Measurements from ENCODE around the gene MGST2.

MGST2 gene

DNA sequence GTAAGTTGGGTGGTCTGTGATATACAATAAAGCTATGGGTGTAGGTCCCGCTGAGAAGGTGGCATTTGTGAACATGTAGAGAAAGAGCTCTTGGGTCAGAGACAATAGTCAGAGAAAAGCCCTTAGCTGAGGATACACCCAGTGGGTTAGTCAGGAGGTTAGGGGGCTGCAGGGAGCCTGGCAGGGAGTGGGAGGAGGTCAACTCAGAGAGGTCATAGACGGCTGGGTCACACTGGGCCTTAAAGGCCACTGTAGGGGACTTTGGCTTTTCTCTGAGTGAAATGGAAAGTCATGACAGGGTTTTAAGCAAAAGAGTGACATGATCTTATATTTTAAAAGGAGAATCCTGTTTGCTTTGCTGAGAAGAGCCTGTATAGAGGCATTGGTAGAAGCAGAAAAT, 16.7 kb downstream of the MGST2 start:
- Histone ChIP-seq H3K27me3 (ENCODE audit: control insufficient read depth in 5 of 5, insufficient read depth in 4 of 5, low read length in 5 of 5) (no peaks in the 10 kb centered on the region), H3K36me3 (ENCODE audit: control insufficient read depth in 5 of 5, insufficient read depth in 5 of 5, low read length in 5 of 5) (peaks cover 17 to 29% (median 21%) of the 10 kb centered on the region in 5 donors), H3K9ac (ENCODE audit: low read length in 5 of 5) (no peak overlapping the region), H3K4me3 (ENCODE audit: low read depth in 1 of 5, low read length in 5 of 5) (no peak overlapping the region), H3K27ac (ENCODE audit: low read depth, low read length) (no peak overlapping the region), H3K4me1 (ENCODE audit: control insufficient read depth in 5 of 5, insufficient read depth in 5 of 5, low read length in 5 of 5) (peaks cover 0 to 16% (median 3%) of the 10 kb centered on the region in 5 donors), H3K9me3 (ENCODE audit: control insufficient read depth in 5 of 5, low read length in 5 of 5) (no peaks in the 10 kb centered on the region)

GRCh38 chr4:139682741-139683151, 17.1 kb downstream of the MGST2 start:
- H3K4me1 ChIP-seq (ENCODE audit: control insufficient read depth in 5 of 5, insufficient read depth in 5 of 5, low read length in 5 of 5), result peaks cover 0 to 16% (median 3%) of the 10 kb centered on the region in 5 donors
- no peak overlapping the region for H3K27ac ChIP-seq (ENCODE audit: low read depth, low read length)
- H3K9me3 ChIP-seq (ENCODE audit: control insufficient read depth in 5 of 5, low read length in 5 of 5), result no peaks in the 10 kb centered on the region
- peaks cover 17 to 29% (median 21%) of the 10 kb centered on the region in 5 donors for H3K36me3 ChIP-seq (ENCODE audit: control insufficient read depth in 5 of 5, insufficient read depth in 5 of 5, low read length in 5 of 5)
- no peaks in the 10 kb centered on the region for H3K27me3 ChIP-seq (ENCODE audit: control insufficient read depth in 5 of 5, insufficient read depth in 4 of 5, low read length in 5 of 5)
- H3K4me3 ChIP-seq (ENCODE audit: low read depth in 1 of 5, low read length in 5 of 5), result no peak overlapping the region
- H3K9ac ChIP-seq (ENCODE audit: low read length in 5 of 5), result no peak overlapping the region

DNA sequence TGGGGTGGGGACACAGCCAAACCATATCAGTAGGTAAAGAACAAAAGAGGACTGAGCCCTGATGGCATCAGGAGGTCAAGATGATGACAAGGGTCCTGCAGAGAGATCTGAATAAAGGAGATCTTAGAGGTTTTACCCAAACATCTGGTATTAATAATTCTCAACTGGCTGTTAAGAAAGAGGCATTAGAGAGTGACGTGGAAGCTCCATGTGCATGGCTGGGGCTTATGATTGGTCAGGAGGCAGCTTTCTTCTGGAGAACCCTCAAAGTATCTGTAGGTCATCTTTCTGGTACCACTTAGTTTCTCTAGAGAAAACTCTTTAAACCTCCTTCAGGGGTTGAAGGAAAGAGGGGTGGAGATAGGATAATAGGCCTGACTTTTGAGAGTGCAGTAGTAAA, 18.7 kb downstream of the MGST2 start:
- no peaks in the 10 kb centered on the region for H3K9me3 ChIP-seq (ENCODE audit: control insufficient read depth in 5 of 5, low read length in 5 of 5)
- no peak overlapping the region for H3K4me3 ChIP-seq (ENCODE audit: low read depth in 1 of 5, low read length in 5 of 5)
- peaks cover 8 to 18% (median 11%) of the 10 kb centered on the region in 5 donors for H3K36me3 ChIP-seq (ENCODE audit: control insufficient read depth in 5 of 5, insufficient read depth in 5 of 5, low read length in 5 of 5)
- H3K4me1 ChIP-seq (ENCODE audit: control insufficient read depth in 5 of 5, insufficient read depth in 5 of 5, low read length in 5 of 5), result peaks cover 0 to 16% (median 3%) of the 10 kb centered on the region in 5 donors
- H3K27me3 ChIP-seq (ENCODE audit: control insufficient read depth in 5 of 5, insufficient read depth in 4 of 5, low read length in 5 of 5), result no peaks in the 10 kb centered on the region
- H3K27ac ChIP-seq (ENCODE audit: low read depth, low read length), result no peak overlapping the region
- H3K9ac ChIP-seq (ENCODE audit: low read length in 5 of 5), result no peak overlapping the region

GRCh38 chr4:139685180-139685579, 19.6 kb downstream of the MGST2 start:
- Histone ChIP-seq H3K27ac (ENCODE audit: low read depth, low read length) (no peak overlapping the region), H3K36me3 (ENCODE audit: control insufficient read depth in 5 of 5, insufficient read depth in 5 of 5, low read length in 5 of 5) (peaks cover 0 to 13% (median 9%) of the 10 kb centered on the region in 5 donors), H3K27me3 (ENCODE audit: control insufficient read depth in 5 of 5, insufficient read depth in 4 of 5, low read length in 5 of 5) (no peaks in the 10 kb centered on the region), H3K4me3 (ENCODE audit: low read depth in 1 of 5, low read length in 5 of 5) (no peak overlapping the region), H3K9ac (ENCODE audit: low read length in 5 of 5) (no peak overlapping the region), H3K9me3 (ENCODE audit: control insufficient read depth in 5 of 5, low read length in 5 of 5) (no peaks in the 10 kb centered on the region), H3K4me1 (ENCODE audit: control insufficient read depth in 5 of 5, insufficient read depth in 5 of 5, low read length in 5 of 5) (peaks cover 0 to 16% (median 3%) of the 10 kb centered on the region in 5 donors)

DNA sequence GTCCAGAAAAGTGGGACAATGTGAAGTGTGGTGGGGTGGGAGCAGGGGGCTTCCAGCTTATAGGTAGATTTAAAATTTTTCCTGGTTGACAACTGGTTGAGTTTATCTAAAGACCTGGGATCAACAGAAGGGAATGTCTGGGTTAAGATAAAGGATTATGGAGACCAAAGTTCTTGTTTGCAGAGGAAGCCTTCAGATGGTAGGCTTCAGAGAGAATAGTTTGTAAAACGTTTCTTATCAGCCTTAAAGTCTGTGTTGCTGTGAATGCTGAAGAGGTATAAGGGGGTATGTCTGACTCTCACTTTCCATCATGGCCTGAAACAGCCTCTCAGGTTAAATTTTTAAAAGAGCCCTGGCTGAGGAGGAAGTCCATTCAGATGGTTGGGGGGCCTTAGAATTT, 20.5 kb downstream of the MGST2 start:
- peaks cover 0 to 13% (median 3%) of the 10 kb centered on the region in 5 donors for H3K4me1 ChIP-seq (ENCODE audit: control insufficient read depth in 5 of 5, insufficient read depth in 5 of 5, low read length in 5 of 5)
- peaks cover 0 to 8% (median 6%) of the 10 kb centered on the region in 5 donors for H3K36me3 ChIP-seq (ENCODE audit: control insufficient read depth in 5 of 5, insufficient read depth in 5 of 5, low read length in 5 of 5)
- no peaks in the 10 kb centered on the region for H3K27me3 ChIP-seq (ENCODE audit: control insufficient read depth in 5 of 5, insufficient read depth in 4 of 5, low read length in 5 of 5)
- H3K9ac ChIP-seq (ENCODE audit: low read length in 5 of 5), result no peak overlapping the region
- H3K4me3 ChIP-seq (ENCODE audit: low read depth in 1 of 5, low read length in 5 of 5), result no peak overlapping the region
- no peaks in the 10 kb centered on the region for H3K9me3 ChIP-seq (ENCODE audit: control insufficient read depth in 5 of 5, low read length in 5 of 5)
- no peak overlapping the region for H3K27ac ChIP-seq (ENCODE audit: low read depth, low read length)

DNA sequence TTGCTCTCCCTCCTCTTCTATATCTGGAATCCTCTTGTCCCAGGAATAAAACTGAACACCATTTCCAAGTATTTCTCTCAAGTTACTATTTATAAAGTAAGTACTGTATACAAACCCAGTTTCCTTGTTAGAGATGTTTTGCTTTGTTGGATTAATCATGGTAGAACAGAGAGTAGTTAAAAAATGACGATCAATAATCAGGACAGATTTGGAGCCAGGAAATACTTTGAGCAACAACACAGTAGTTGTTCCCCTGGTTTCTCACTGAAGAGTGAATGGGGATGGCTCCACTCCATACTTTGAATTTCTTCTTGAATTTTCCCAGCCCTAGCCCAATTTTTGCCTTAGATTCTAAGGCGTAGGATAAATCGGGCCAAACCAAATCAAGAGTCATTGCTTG, 21.4 kb downstream of the MGST2 start:
- Histone ChIP-seq H3K4me3 (ENCODE audit: low read depth in 1 of 5, low read length in 5 of 5) (no peak overlapping the region), H3K27me3 (ENCODE audit: control insufficient read depth in 5 of 5, insufficient read depth in 4 of 5, low read length in 5 of 5) (no peaks in the 10 kb centered on the region), H3K27ac (ENCODE audit: low read depth, low read length) (no peak overlapping the region)

GRCh38 chr4:139689093-139689722, 23.6 kb downstream of the MGST2 start:
- Histone ChIP-seq H3K27ac (ENCODE audit: low read depth, low read length) (no peak overlapping the region), H3K4me3 (ENCODE audit: low read depth in 1 of 5, low read length in 5 of 5) (no peak overlapping the region), H3K4me1 (ENCODE audit: control insufficient read depth in 5 of 5, insufficient read depth in 5 of 5, low read length in 5 of 5) (peaks cover 1 to 10% (median 8%) of the 10 kb centered on the region in 5 donors)

More for the DNA sequence above, 21.4 kb downstream of the MGST2 start:
- H3K9ac ChIP-seq (ENCODE audit: low read length in 5 of 5), result no peak overlapping the region
- H3K9me3 ChIP-seq (ENCODE audit: control insufficient read depth in 5 of 5, low read length in 5 of 5), result no peaks in the 10 kb centered on the region
- peaks cover 0 to 13% (median 3%) of the 10 kb centered on the region in 5 donors for H3K4me1 ChIP-seq (ENCODE audit: control insufficient read depth in 5 of 5, insufficient read depth in 5 of 5, low read length in 5 of 5)
- H3K36me3 ChIP-seq (ENCODE audit: control insufficient read depth in 5 of 5, insufficient read depth in 5 of 5, low read length in 5 of 5), result peaks cover 0 to 8% (median 6%) of the 10 kb centered on the region in 5 donors

GRCh38 chr4:139690419-139690818, 24.8 kb downstream of the MGST2 start:
- H3K27me3 ChIP-seq (ENCODE audit: control insufficient read depth in 5 of 5, insufficient read depth in 4 of 5, low read length in 5 of 5), result no peaks in the 10 kb centered on the region
- no peak overlapping the region for H3K9ac ChIP-seq (ENCODE audit: low read length in 5 of 5)
- peaks cover 1 to 10% (median 8%) of the 10 kb centered on the region in 5 donors for H3K4me1 ChIP-seq (ENCODE audit: control insufficient read depth in 5 of 5, insufficient read depth in 5 of 5, low read length in 5 of 5)
- H3K27ac ChIP-seq (ENCODE audit: low read depth, low read length), result no peak overlapping the region
- no peak overlapping the region for H3K4me3 ChIP-seq (ENCODE audit: low read depth in 1 of 5, low read length in 5 of 5)
- H3K9me3 ChIP-seq (ENCODE audit: control insufficient read depth in 5 of 5, low read length in 5 of 5), result no peaks in the 10 kb centered on the region
- H3K36me3 ChIP-seq (ENCODE audit: control insufficient read depth in 5 of 5, insufficient read depth in 5 of 5, low read length in 5 of 5), result peaks cover 0 to 10% (median 0%) of the 10 kb centered on the region in 5 donors

More at GRCh38 chr4:139689093-139689722, 23.6 kb downstream of the MGST2 start:
- Histone ChIP-seq H3K9me3 (ENCODE audit: control insufficient read depth in 5 of 5, low read length in 5 of 5) (no peaks in the 10 kb centered on the region), H3K36me3 (ENCODE audit: control insufficient read depth in 5 of 5, insufficient read depth in 5 of 5, low read length in 5 of 5) (peaks cover 0 to 10% (median 6%) of the 10 kb centered on the region in 5 donors), H3K27me3 (ENCODE audit: control insufficient read depth in 5 of 5, insufficient read depth in 4 of 5, low read length in 5 of 5) (no peaks in the 10 kb centered on the region), H3K9ac (ENCODE audit: low read length in 5 of 5) (no peak overlapping the region)

GRCh38 chr4:139692309-139693012, 26.8 kb downstream of the MGST2 start:
- H3K27ac ChIP-seq (ENCODE audit: low read depth, low read length), result no peak overlapping the region

GRCh38 chr4:139694522-139695107, 29.0 kb downstream of the MGST2 start:
- Histone ChIP-seq H3K27me3 (ENCODE audit: control insufficient read depth in 5 of 5, insufficient read depth in 4 of 5, low read length in 5 of 5) (no peaks in the 10 kb centered on the region), H3K4me1 (ENCODE audit: control insufficient read depth in 5 of 5, insufficient read depth in 5 of 5, low read length in 5 of 5) (peaks cover 1 to 10% (median 8%) of the 10 kb centered on the region in 5 donors), H3K36me3 (ENCODE audit: control insufficient read depth in 5 of 5, insufficient read depth in 5 of 5, low read length in 5 of 5) (peaks cover 7 to 22% (median 12%) of the 10 kb centered on the region in 5 donors), H3K9me3 (ENCODE audit: control insufficient read depth in 5 of 5, low read length in 5 of 5) (peaks cover 0 to 4% (median 0%) of the 10 kb centered on the region in 5 donors), H3K9ac (ENCODE audit: low read length in 5 of 5) (no peak overlapping the region), H3K4me3 (ENCODE audit: low read depth in 1 of 5, low read length in 5 of 5) (no peak overlapping the region), H3K27ac (ENCODE audit: low read depth, low read length) (no peak overlapping the region)

More at GRCh38 chr4:139692309-139693012, 26.8 kb downstream of the MGST2 start:
- Histone ChIP-seq H3K27me3 (ENCODE audit: control insufficient read depth in 5 of 5, insufficient read depth in 4 of 5, low read length in 5 of 5) (no peaks in the 10 kb centered on the region), H3K4me3 (ENCODE audit: low read depth in 1 of 5, low read length in 5 of 5) (no peak overlapping the region), H3K9ac (ENCODE audit: low read length in 5 of 5) (no peak overlapping the region), H3K36me3 (ENCODE audit: control insufficient read depth in 5 of 5, insufficient read depth in 5 of 5, low read length in 5 of 5) (peaks cover 7 to 22% (median 12%) of the 10 kb centered on the region in 5 donors), H3K4me1 (ENCODE audit: control insufficient read depth in 5 of 5, insufficient read depth in 5 of 5, low read length in 5 of 5) (peaks cover 1 to 10% (median 8%) of the 10 kb centered on the region in 5 donors), H3K9me3 (ENCODE audit: control insufficient read depth in 5 of 5, low read length in 5 of 5) (peaks cover 0 to 4% (median 0%) of the 10 kb centered on the region in 5 donors)

All from subcutaneous abdominal adipose tissue (tissue), 5 donors.